NCI-H1436 treated with DMSO at 0.1 percent for 48 hours (cell line): Measurements from ENCODE around the gene UBL4A.

Experiments used
- DNase-seq: peaks from one replicate; lab custom pipeline; 2025; lab: John Stamatoyannopoulos, UW

UBL4A gene

GRCh38 chrX:154481911-154482601 lies 4.4 kb downstream of the UBL4A start:
- DNase-seq: no peak

GRCh38 chrX:154481195-154481594 lies 5.2 kb downstream of the UBL4A start:
- no peak for DNase-seq

- peak; percentile 76 for DNase-seq
These were observed 7.4 kb downstream of the UBL4A start, which contains the start of gene LAGE3 for GRCh38 chrX:154478728-154479622. Gene LAGE3 (minus strand): TSS chrX:154479281. CDS start chrX:154478915, 366 bp downstream.

GRCh38 chrX:154477891-154478477 lies 8.4 kb downstream of the UBL4A start:
- no peak for DNase-seq

GRCh38 chrX:154476821-154477220 lies 9.6 kb downstream of the UBL4A start:
- DNase-seq: no peak

GRCh38 chrX:154473683-154474082 lies 12.7 kb downstream of the UBL4A start:
- no peak for DNase-seq

GRCh38 chrX:154472685-154473632 lies 13.5 kb downstream of the UBL4A start:
- DNase-seq: no peak

- no peak for DNase-seq
These were observed 14.4 kb downstream of the UBL4A start for GRCh38 chrX:154471839-154472684.

- DNase-seq: no peak
These were observed 15.4 kb downstream of the UBL4A start for GRCh38 chrX:154470914-154471568.

- no peak for DNase-seq
These were observed 16.0 kb downstream of the UBL4A start for GRCh38 chrX:154470434-154470833.

- DNase-seq: no peak
These were observed 16.5 kb downstream of the UBL4A start for GRCh38 chrX:154469880-154470279.

- DNase-seq: no peak
These were observed 17.3 kb downstream of the UBL4A start for GRCh38 chrX:154469114-154469513.

GRCh38 chrX:154468217-154468616 lies 18.2 kb downstream of the UBL4A start:
- DNase-seq: no peak

- no peak for DNase-seq
These were observed 18.9 kb downstream of the UBL4A start for GRCh38 chrX:154467556-154467955.

- no peak for DNase-seq
These were observed 19.5 kb downstream of the UBL4A start for GRCh38 chrX:154466907-154467306.

GRCh38 chrX:154466036-154466435 lies 20.4 kb downstream of the UBL4A start:
- no peak for DNase-seq

GRCh38 chrX:154465601-154466000 lies 20.8 kb downstream of the UBL4A start:
- no peak for DNase-seq

- DNase-seq: no peak
These were observed 21.5 kb downstream of the UBL4A start for GRCh38 chrX:154464806-154465365.

- no peak for DNase-seq
These were observed 22.7 kb downstream of the UBL4A start for GRCh38 chrX:154463611-154464220.
